Measurements from ENCODE around the gene TAS2R30.
"Not testable (repeated sequence)": the region's sequence is repeated elsewhere in the genome, so short reads cannot be mapped to it uniquely, and the experiment has no call there.

Gene TAS2R30

GRCh38 chr12:11111213-11111612 is 23.2 kb downstream of the TAS2R30 start:
- no CpG with 5 or more reads among the region's 1 CpG for WGBS
- H3K9ac ChIP-seq (ENCODE audit: low read length); H2BK120ac ChIP-seq (ENCODE audit: low read depth, low read length); H3K27me3 ChIP-seq (ENCODE audit: control insufficient read depth in 1 of 2, insufficient read depth in 1 of 2, low read length in 2 of 2); H2BK5ac ChIP-seq (ENCODE audit: low read depth, low read length, poor library complexity, severe bottlenecking); H3K4me2 ChIP-seq (ENCODE audit: low read length, poor library complexity, severe bottlenecking); H2AK5ac ChIP-seq (ENCODE audit: low read length, severe bottlenecking); H3K23ac ChIP-seq (ENCODE audit: low read length in 2 of 2); H3K4ac ChIP-seq (ENCODE audit: low read depth in 1 of 2, low read length in 2 of 2); H3K27ac ChIP-seq (ENCODE audit: low read length, poor library complexity, severe bottlenecking); H2BK15ac ChIP-seq (ENCODE audit: low read depth, poor library complexity, severe bottlenecking); DNase-seq; H3K4me1 ChIP-seq (ENCODE audit: control insufficient read depth, insufficient read depth, low read depth, low read length); H2BK12ac ChIP-seq (ENCODE audit: low read length in 2 of 2); H3K14ac ChIP-seq (ENCODE audit: low read length in 2 of 2); H2AFZ ChIP-seq (ENCODE audit: low read depth, low read length); H3K36me3 ChIP-seq (ENCODE audit: control insufficient read depth in 1 of 2, insufficient read depth in 2 of 2, low read depth in 1 of 2, low read length in 2 of 2); H4K8ac ChIP-seq (ENCODE audit: low read length); H3K4me3 ChIP-seq (ENCODE audit: insufficient read depth in 1 of 2, low read depth in 1 of 2, low read length in 2 of 2); H4K91ac ChIP-seq (ENCODE audit: low read length); H3K18ac ChIP-seq (ENCODE audit: low read depth in 1 of 2, low read length in 2 of 2): not testable (repeated sequence)
- peaks cover 14% of the 10 kb centered on the region for H3K79me1 ChIP-seq (replicated peaks; ENCODE audit: low read length, poor library complexity, severe bottlenecking)
- peaks cover 12% of the 10 kb centered on the region for H3K9me3 ChIP-seq (ENCODE audit: control insufficient read depth, low read length)

GRCh38 chr12:11108862-11109261 is 25.6 kb downstream of the TAS2R30 start:
- no peak overlapping the region for H3K4ac ChIP-seq (ENCODE audit: low read depth in 1 of 2, low read length in 2 of 2)
- H3K27ac ChIP-seq (ENCODE audit: low read length, poor library complexity, severe bottlenecking), result no peak overlapping the region
- H4K91ac ChIP-seq (ENCODE audit: low read length), result no peak overlapping the region
- H3K4me3 ChIP-seq (ENCODE audit: insufficient read depth in 1 of 2, low read depth in 1 of 2, low read length in 2 of 2), result no peak overlapping the region
- 97% methylated on average over 2 of the region's 2 CpGs for WGBS
- peaks cover 3% of the 10 kb centered on the region for H3K4me1 ChIP-seq (ENCODE audit: control insufficient read depth, insufficient read depth, low read depth, low read length)
- no peak overlapping the region for H3K4me2 ChIP-seq (ENCODE audit: low read length, poor library complexity, severe bottlenecking)
- no peak overlapping the region for H3K14ac ChIP-seq (ENCODE audit: low read length in 2 of 2)
- H2AFZ ChIP-seq (ENCODE audit: low read depth, low read length), result no peak overlapping the region
- DNase-seq, result no peak
- no peak overlapping the region for H2BK12ac ChIP-seq (ENCODE audit: low read length in 2 of 2)
- H2BK5ac ChIP-seq (ENCODE audit: low read depth, low read length, poor library complexity, severe bottlenecking), result no peak overlapping the region
- no peak overlapping the region for H4K8ac ChIP-seq (ENCODE audit: low read length)
- no peak overlapping the region for H3K18ac ChIP-seq (ENCODE audit: low read depth in 1 of 2, low read length in 2 of 2)
- no peak overlapping the region for H2BK120ac ChIP-seq (ENCODE audit: low read depth, low read length)
- H2AK5ac ChIP-seq (ENCODE audit: low read length, severe bottlenecking), result no peak overlapping the region
- H3K9me3 ChIP-seq (ENCODE audit: control insufficient read depth, low read length), result peaks cover 9% of the 10 kb centered on the region
- no peak overlapping the region for H2BK15ac ChIP-seq (ENCODE audit: low read depth, poor library complexity, severe bottlenecking)
- H3K36me3 ChIP-seq (ENCODE audit: control insufficient read depth in 1 of 2, insufficient read depth in 2 of 2, low read depth in 1 of 2, low read length in 2 of 2), result peaks cover 7 to 9% of the 10 kb centered on the region in 2 experiments
- H3K23ac ChIP-seq (ENCODE audit: low read length in 2 of 2), result no peak overlapping the region
- no peaks in the 10 kb centered on the region for H3K27me3 ChIP-seq (ENCODE audit: control insufficient read depth in 1 of 2, insufficient read depth in 1 of 2, low read length in 2 of 2)
- H3K9ac ChIP-seq (ENCODE audit: low read length), result no peak overlapping the region
- H3K79me1 ChIP-seq (replicated peaks; ENCODE audit: low read length, poor library complexity, severe bottlenecking), result peaks cover 15% of the 10 kb centered on the region

- H3K9ac ChIP-seq (ENCODE audit: low read length), result no peak overlapping the region
- no peak overlapping the region for H4K91ac ChIP-seq (ENCODE audit: low read length)
- peaks cover 7 to 9% of the 10 kb centered on the region in 2 experiments for H3K36me3 ChIP-seq (ENCODE audit: control insufficient read depth in 1 of 2, insufficient read depth in 2 of 2, low read depth in 1 of 2, low read length in 2 of 2)
- H3K23ac ChIP-seq (ENCODE audit: low read length in 2 of 2), result no peak overlapping the region
- H3K4me2 ChIP-seq (ENCODE audit: low read length, poor library complexity, severe bottlenecking), result no peak overlapping the region
- no peak overlapping the region for H4K8ac ChIP-seq (ENCODE audit: low read length)
- no peak overlapping the region for H2AK5ac ChIP-seq (ENCODE audit: low read length, severe bottlenecking)
- H2BK120ac ChIP-seq (ENCODE audit: low read depth, low read length), result no peak overlapping the region
- DNase-seq, result no peak
- no peak overlapping the region for H2BK12ac ChIP-seq (ENCODE audit: low read length in 2 of 2)
- no peaks in the 10 kb centered on the region for H3K27me3 ChIP-seq (ENCODE audit: control insufficient read depth in 1 of 2, insufficient read depth in 1 of 2, low read length in 2 of 2)
- H3K27ac ChIP-seq (ENCODE audit: low read length, poor library complexity, severe bottlenecking), result no peak overlapping the region
- 100% methylated on average over 1 of the region's 1 CpG for WGBS
- H2BK15ac ChIP-seq (ENCODE audit: low read depth, poor library complexity, severe bottlenecking), result no peak overlapping the region
- peaks cover 3% of the 10 kb centered on the region for H3K4me1 ChIP-seq (ENCODE audit: control insufficient read depth, insufficient read depth, low read depth, low read length)
- no peak overlapping the region for H2AFZ ChIP-seq (ENCODE audit: low read depth, low read length)
- no peak overlapping the region for H3K4me3 ChIP-seq (ENCODE audit: insufficient read depth in 1 of 2, low read depth in 1 of 2, low read length in 2 of 2)
- H3K79me1 ChIP-seq (replicated peaks; ENCODE audit: low read length, poor library complexity, severe bottlenecking), result peaks cover 16% of the 10 kb centered on the region
- peaks cover 3% of the 10 kb centered on the region for H3K9me3 ChIP-seq (ENCODE audit: control insufficient read depth, low read length)
- no peak overlapping the region for H3K18ac ChIP-seq (ENCODE audit: low read depth in 1 of 2, low read length in 2 of 2)
- H3K4ac ChIP-seq (ENCODE audit: low read depth in 1 of 2, low read length in 2 of 2), result no peak overlapping the region
- H2BK5ac ChIP-seq (ENCODE audit: low read depth, low read length, poor library complexity, severe bottlenecking), result no peak overlapping the region
- no peak overlapping the region for H3K14ac ChIP-seq (ENCODE audit: low read length in 2 of 2)
Observed at GRCh38 chr12:11107719-11108118, 26.7 kb downstream of the TAS2R30 start.

- H3K4me1 ChIP-seq (ENCODE audit: control insufficient read depth, insufficient read depth, low read depth, low read length), result peaks cover 3% of the 10 kb centered on the region
- H2BK5ac ChIP-seq (ENCODE audit: low read depth, low read length, poor library complexity, severe bottlenecking), result no peak overlapping the region
- DNase-seq, result no peak
- H3K27me3 ChIP-seq (ENCODE audit: control insufficient read depth in 1 of 2, insufficient read depth in 1 of 2, low read length in 2 of 2), result no peaks in the 10 kb centered on the region
- H3K14ac ChIP-seq (ENCODE audit: low read length in 2 of 2), result no peak overlapping the region
- H2AK5ac ChIP-seq (ENCODE audit: low read length, severe bottlenecking), result no peak overlapping the region
- no peak overlapping the region for H2BK15ac ChIP-seq (ENCODE audit: low read depth, poor library complexity, severe bottlenecking)
- H3K9me3 ChIP-seq (ENCODE audit: control insufficient read depth, low read length), result no peaks in the 10 kb centered on the region
- H3K36me3 ChIP-seq (ENCODE audit: control insufficient read depth in 1 of 2, insufficient read depth in 2 of 2, low read depth in 1 of 2, low read length in 2 of 2), result peaks cover 7 to 9% of the 10 kb centered on the region in 2 experiments
- peaks cover 16% of the 10 kb centered on the region for H3K79me1 ChIP-seq (replicated peaks; ENCODE audit: low read length, poor library complexity, severe bottlenecking)
- H2BK12ac ChIP-seq (ENCODE audit: low read length in 2 of 2), result no peak overlapping the region
- no peak overlapping the region for H3K4me2 ChIP-seq (ENCODE audit: low read length, poor library complexity, severe bottlenecking)
- H4K8ac ChIP-seq (ENCODE audit: low read length), result no peak overlapping the region
- WGBS, result no CpG with 5 or more reads among the region's 2 CpGs
- no peak overlapping the region for H3K27ac ChIP-seq (ENCODE audit: low read length, poor library complexity, severe bottlenecking)
- H3K18ac ChIP-seq (ENCODE audit: low read depth in 1 of 2, low read length in 2 of 2), result no peak overlapping the region
- H3K9ac ChIP-seq (ENCODE audit: low read length), result no peak overlapping the region
- H3K4me3 ChIP-seq (ENCODE audit: insufficient read depth in 1 of 2, low read depth in 1 of 2, low read length in 2 of 2), result no peak overlapping the region
- H4K91ac ChIP-seq (ENCODE audit: low read length), result no peak overlapping the region
- no peak overlapping the region for H2AFZ ChIP-seq (ENCODE audit: low read depth, low read length)
- H3K23ac ChIP-seq (ENCODE audit: low read length in 2 of 2), result no peak overlapping the region
- no peak overlapping the region for H2BK120ac ChIP-seq (ENCODE audit: low read depth, low read length)
- H3K4ac ChIP-seq (ENCODE audit: low read depth in 1 of 2, low read length in 2 of 2), result no peak overlapping the region
Observed at GRCh38 chr12:11106288-11106687, 28.2 kb downstream of the TAS2R30 start.
